Superior temporal gyrus (tissue), 1 donor: ENCODE results near the gene LARGE1.

Source experiments
- DNase-seq: peaks from one replicate; pipeline ENCODE4 v3.0.0-alpha.2; 2016; ENCODE audit errors: extremely low spot score

Gene LARGE1

DNA sequence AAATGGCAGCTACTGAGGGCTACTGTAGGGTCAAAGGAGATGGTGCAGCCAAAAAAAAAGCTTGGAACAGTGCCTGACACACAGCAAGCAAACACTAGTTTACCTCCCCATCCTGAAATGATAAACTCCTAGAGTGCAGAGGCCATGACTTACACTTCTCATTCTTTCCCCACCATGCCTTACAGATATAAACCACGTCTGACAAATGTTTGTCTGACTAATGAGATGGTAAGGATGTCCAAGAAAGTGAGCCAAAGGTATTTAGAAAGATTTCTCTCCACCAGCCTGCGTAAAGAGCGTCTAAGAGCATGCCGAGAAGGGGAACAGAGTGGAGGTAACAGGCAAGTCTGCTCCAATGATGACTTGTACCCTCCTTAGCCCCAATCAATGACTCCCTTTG lies 99.0 kb downstream of the LARGE1 start:
- no peak for DNase-seq

DNA sequence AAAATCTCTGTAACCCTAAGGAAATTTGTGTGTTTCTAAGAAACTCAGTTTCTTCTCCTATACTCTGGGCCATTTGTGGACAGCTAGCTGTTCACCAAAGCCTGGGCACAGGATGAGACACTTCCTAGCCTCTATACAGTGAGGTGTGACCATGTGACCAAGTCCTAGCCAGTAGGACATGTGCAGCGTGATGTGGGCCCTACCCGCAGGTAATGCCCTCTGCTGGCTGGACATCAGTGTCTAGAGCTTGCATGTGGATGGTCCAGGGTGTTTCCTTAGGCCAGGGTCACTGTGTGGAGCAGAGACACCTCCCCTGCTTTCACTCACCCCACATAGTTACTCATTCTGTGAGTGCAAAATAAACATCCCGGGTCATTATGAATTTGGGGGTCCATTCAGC lies 100.5 kb downstream of the LARGE1 start:
- DNase-seq = no peak

DNA sequence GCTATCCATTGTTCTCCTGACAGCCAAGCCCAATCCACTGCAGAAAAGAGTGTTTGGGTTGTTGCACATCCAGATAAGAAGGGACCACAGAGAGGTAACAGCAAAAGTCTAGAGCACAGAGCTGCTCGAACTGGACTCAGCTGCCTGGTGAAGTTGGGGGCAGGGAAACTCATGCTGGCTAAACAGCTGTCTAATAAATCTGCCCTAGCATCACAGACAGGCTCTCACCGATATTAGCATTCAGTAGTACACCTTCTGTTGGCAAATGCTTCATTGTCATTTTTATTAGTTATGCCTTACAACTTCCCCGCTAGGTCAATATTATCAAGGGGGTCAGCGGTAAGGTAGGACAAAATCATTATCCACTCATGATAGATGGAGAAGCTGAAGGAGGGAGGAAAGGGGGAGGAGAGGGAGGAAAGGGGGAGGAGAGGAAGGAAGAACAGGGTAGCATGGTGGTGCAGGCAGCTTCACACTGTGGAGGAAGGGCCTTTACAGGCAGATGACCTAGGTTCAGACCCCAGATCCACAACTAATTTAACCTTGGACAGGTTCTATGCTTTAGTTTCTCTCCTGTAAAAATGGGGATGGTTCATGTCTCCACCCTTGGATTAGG lies 102.7 kb downstream of the LARGE1 start:
- DNase-seq = no peak

DNA sequence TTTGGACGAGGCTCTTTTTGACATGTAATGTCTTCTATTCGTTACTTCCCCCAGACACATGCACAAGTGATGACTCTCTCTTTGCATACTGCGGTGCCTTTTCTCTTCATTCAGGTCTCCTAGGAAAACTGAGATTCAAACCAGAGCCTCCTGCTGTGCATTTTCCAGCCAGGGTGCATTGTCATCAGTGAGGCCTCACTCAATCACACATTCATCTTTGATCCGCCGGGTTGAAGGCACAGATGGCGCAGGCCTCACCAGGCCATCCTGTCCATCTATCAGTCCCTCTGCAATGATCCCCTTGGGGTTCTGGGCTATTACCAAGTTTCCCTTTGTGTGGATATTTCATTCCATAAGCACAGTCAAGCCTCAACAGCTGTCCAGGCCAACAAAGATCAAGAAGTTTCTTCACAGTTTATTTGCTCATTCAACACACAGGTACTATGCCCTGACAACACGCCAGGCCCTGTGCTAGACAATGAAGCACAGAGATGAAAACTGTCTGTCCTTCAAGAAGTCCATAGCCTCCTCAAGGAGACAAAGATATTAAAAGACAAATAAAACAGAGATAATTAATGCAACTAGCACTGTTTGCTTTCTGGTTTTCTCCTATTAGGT lies 107.8 kb downstream of the LARGE1 start:
- no peak for DNase-seq

DNA sequence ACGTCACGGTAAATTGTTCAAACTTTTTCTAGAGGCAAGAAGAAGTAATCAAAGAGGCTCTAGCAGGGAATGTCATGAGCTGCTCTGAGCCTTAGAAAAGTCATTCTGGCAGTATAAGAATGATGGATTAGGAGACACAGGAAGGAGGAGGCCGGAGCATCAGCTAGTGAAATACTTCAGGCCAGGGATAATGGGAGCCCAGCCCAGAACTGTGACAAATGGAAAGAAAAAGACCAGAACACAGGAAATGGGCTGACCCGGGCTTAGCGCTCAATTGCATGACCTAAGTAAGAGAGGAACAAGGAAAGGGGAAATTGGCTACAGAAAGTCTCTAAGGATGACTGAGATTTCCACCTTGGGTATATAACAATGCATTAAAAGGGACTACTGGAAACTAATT lies 108.6 kb downstream of the LARGE1 start:
- DNase-seq = no peak

DNA sequence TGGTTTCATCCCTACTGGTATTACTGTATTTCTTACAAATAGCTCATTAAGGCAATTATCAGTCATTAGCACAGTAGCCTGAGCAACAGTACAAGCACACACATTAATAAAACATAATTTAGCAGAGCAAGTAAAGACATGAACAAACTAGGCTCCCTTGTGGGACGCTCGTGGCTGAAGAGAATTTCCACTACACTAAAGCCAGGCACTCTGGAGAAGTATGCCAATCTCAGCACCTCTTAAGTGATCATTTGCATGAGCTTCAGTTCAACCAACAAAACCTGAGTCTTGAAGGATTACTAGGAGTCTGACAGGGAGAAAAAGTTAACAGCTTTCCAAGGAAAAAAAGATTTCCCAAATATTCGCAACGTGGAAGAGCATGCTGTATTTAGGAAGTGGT lies 109.1 kb downstream of the LARGE1 start:
- no peak for DNase-seq

DNA sequence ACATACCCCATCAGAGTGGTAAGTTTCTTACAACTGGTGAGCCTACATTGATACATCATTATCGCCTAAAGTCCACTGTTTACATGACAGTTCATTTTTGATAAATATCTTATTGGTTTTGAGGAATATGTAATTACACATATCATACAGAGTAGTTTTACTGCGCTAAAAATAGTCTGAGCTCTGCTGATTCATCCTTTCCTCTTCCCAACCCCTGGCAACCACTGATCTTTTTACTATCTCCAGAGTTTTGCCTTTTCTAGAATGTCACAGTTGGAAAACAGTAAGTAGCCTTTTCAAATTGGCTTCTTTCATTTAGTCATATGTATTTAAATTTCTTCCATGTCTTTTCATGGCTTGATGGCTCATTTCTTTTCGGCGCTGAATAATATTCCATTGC lies 112.8 kb downstream of the LARGE1 start:
- DNase-seq = no peak

DNA sequence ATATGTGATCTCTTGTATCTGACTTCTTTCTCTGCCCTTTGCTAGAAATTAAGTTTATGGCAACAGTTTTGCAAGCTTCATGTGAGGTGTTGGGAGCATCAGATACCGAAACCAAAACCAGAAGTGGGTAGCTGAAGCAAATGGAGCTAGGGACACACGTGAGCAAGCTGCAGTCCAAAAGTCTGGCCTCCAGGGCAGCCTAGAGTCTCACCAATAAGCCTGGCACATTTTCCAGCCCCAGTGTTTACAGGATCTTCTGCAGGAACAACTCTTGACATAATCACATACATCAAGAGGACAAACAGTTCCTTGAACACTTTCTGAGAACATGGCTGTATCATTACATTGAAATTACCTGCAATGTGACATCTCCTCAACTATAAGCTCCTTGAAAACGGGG lies 114.1 kb downstream of the LARGE1 start:
- DNase-seq = no peak

DNA sequence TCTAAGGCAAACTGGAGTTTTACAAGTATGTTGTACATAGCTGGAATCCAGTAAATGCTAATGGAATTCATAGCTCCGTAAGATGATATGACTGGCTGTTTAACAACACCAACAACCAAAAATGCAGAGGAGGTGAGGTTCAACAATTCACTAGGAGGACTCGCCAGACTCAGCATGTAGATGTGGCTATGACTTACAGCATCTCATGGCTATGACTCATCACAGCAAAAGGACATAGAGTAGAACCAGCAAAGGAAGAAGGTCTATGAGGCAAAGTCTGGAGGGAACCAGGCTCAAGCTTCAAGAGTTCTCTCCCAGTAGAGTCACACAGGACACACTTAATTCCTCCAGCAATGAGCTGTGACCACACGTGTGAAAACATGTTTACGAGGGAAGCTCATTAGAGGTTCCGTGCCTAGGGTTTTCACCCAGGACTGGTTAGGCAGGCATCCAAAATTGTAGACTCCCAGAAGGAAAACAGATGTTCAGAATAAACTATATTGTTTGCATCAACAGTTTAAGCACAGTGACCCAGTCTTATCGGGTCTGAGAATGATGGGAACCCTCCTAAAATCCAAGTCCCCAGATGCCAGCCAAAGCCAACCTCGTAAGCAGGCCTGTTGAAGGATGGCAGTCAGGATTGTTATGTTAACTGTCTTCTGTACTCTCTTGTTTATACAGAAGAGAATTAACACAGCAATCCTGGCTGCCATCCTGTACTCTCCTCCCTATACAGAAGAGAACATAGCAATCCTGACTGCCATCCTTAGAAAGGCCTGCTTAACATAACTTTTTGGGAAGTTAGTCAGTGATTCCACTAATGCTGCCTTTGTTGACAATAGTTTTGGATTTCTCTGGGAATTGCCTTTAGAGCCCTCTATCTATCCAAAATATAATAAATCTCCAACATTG lies 116.6 kb downstream of the LARGE1 start:
- DNase-seq = peak; percentile 50

DNA sequence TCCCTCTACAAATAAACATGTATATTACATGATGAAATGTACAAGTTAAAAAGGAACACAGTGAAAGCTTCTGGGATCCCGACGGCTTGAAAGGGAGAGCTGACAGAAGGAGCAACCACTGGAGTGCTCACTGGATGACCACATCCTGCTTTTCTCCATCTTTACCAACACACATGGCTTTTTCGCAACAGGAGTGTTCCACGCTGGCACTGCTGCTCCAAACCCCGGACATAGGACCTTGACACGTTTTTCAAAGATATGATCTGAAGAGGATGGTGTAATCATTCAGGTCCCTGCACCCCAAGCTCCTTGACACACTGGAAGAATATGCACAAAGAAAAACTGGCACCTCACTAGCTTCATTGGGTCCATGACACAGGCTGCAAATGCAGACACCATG lies 121.9 kb downstream of the LARGE1 start:
- no peak for DNase-seq

DNA sequence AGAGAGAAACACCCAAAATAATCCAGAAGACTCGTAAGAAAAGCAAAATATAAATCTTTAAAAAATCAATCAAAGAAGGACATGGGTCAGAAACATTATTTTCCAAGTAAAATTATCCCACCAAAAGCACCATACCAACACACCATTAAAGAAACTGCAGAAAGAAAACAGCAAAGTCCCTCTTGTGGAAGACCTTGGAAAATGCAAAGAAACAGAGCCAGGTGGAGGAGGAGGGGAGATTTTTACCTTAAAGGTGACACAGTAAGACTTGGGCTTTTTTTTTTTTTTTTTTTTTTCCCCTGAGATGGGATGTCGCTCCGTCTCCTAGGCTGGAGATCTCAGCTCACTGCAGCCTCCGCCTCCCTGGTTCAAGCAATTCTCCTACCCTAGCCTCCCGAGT lies 123.8 kb downstream of the LARGE1 start:
- DNase-seq = no peak

DNA sequence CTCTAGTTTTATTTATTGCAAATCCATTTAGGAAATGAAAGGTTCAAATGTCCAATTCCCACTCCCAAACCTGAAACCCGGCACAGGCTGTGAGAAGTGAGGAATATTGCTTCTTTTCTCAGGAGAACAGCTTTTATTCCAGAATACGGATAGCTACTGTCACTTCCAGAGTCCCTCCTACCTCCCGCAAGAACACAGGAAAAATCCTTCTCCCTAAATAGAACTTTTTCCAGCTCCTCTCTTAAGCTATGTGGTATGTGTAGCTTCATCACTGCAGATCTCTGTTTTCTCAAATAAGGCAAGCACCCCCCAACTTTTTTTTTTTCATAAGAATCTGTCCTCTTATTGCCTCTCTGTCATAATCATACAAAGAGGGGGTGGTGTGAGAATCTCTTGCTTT lies 126.8 kb downstream of the LARGE1 start:
- DNase-seq = peak; percentile 53

DNA sequence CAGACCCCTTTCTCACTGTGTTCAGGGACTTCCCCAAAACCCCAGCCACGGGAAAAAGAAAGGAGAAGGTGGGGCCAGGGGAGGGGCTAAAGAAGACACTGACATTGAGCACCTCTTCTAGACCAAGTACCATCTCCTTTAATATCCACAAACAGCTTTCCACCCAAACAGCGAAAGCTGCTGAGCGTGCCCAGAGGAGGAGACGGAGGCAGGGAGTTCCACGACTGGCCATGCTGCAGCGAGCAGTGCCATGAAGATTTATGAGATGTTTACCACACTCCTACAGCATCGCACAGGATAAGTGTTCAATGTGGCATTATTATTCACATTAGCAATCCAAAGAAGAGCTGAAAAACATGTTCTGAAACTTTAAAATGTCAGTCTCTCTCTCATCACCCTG lies 127.4 kb downstream of the LARGE1 start:
- DNase-seq = no peak

DNA sequence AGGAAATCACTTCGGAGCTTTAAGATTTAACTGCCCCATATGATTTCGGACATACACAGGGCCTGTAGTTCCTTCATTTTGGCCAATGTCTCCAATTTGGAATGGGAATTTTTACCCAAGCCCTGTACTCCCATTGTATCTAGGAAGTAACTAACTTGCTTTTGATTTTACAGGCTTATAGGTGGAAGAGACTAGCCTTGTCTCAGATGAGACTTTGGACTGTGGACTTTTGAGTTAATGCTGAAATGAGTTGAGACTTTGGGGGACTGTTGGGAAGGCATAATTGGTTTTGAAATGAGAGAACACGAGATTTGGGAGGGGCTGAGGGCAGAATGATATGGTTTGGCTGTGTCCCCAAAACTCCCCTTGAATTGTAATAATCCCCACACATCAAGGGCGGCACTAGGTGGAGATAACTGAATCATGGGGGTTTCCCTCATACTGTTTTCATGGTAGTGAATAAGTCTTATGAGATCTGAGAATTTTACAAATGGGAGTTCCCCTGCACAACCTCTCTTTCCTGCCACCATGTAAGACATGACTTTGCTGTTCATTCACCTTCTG lies 130.5 kb downstream of the LARGE1 start:
- DNase-seq = no peak

DNA sequence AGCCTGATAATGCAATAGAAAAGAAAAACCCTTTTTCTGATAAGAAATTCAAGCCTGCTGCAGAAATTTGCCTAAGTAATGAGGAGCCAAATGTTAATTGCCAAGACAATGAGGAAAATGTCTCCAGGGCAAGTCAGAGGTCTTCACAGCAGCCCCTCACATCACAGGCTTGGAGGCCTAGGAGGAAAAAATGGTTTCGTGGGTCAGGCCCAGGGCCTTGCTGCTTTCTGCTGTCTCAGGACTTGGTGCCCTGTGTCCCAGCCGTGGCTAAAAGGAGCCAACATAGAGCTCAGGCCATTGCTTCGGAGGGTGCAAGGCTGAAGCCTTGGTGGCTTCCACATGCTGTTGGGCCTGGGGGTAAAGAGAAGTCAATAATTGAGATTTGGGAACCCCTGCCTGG lies 131.3 kb downstream of the LARGE1 start:
- no peak for DNase-seq

DNA sequence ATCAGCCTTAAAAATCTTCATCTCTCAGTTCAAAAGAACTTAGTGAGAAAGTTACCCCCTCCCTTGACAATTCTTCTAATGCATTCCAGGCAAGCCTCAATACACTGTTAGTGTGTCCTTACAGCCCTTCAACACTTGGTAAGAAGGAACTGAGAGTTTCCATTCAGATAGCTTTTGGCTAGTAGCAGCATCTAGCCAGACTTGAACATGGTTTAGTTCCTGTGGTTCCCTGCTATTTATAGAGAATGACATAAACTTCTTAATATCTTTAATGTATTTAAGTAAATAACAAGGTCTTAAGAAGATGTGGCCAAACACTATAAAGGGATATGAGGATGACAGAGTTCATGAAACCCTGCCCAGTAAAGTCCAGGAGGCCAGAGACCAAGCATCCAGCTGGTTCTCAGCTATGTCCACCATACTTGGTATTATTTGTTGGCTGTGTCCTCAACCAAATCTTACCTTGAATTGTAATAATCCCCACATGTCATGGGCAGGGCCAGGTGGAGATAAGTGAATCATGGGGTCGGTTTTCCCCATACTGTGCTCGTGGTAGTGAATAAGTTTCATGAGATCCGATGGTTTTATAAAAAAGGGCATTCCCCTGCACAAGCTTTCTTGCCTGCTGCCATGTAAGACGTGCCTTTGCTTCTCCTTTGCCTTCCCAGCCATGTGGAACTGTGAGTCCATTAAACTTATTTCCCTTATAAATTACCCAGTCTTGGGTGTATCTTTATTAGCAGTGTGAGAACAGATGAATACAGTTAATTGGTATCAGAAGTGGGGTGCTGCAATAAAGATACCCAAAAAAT lies 132.4 kb downstream of the LARGE1 start:
- no peak for DNase-seq

DNA sequence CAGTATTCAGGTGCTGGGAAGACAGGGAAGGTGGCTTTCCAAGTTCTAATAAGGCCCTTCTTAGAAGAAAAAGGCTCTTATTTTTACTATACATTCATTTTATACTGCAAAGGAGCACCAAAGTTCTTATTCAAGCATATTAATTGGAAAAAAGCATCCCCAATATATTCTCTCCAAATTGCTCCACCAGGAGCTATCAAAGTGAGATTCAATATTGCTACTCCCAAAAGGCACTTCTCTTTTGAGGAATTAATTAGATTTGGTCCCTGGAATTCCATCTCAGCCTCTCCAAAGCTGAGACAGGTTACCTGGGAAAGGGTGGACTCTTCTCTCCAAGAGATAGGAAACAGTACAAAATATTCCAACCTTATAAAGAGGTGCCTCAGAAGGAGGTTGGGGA lies 134.1 kb downstream of the LARGE1 start:
- DNase-seq = no peak

DNA sequence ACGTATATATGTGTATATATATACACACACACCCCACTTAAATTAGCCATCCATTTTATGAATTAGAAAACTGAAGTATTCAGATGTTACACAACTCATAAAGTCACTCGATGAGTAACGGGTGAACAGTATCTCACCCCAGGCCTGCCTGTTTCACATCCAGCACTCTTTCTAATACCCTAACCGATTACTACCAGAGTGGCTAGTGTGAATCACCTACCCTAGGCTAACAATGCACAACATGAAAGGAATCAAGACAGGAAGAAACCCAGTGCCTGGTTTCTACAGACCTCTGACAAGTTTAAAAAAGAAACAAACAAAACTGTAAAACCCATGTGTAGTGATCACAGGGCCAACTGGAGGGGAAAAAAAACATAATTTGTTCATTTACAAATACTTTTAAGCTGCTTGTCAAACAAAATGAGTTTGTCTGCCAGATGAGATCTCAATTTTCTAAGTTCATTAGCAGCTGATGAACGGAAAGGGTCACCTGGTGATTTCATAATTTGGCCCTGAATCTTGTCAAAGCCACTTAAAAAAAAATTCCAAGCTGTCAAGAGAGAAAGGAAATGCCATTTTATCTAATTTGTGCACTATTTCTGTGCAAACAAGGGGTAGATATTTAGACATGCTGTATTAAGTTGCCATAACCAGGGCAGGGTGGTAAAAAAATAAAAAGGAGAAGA lies 134.8 kb downstream of the LARGE1 start:
- no peak for DNase-seq

DNA sequence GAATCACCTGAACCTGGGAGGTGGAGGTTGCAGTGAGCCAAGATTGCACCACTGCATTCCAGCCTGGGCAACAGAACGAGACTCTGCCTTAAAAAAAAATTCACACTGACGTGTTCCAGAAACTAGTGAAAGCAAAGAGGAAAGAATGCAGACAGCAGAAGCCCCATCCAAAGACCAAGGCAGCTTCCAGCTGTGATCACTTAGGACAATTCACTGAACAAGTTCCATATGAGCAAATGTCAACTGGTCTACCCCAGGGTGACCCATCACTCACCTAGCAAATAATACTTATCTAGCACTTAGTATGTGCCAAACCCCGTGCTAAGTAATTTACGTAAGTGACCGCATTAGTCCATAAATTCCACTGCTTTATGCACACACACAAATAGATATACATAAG lies 138.9 kb downstream of the LARGE1 start:
- DNase-seq = no peak

DNA sequence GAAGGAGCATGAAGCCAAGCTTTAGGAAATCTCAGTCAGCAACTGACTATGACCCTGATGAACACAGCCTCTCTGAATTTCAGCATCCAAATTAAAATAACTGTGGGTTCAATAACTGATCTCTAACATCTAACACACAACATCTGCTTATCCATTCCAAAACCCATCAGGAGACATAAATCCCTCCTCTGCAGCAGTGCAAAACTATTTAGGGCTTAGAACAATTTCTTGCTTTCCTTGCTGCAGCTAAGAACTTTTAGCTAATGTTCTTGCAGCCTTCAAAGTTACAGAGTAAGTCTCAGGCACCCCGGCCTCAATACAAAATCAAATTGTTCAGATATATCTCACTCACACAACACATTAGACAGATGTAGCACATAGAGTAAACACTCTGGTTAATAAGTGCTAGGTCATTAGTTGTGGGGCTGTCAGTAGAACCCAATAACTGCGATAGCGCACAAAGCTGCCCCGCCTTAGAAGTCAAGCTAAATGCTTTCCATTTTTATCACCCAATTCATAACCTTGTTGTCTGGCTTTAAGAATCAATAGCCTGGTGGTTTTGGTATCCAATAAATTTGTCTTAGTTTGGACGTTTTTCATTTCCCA lies 139.6 kb downstream of the LARGE1 start:
- no peak for DNase-seq

DNA sequence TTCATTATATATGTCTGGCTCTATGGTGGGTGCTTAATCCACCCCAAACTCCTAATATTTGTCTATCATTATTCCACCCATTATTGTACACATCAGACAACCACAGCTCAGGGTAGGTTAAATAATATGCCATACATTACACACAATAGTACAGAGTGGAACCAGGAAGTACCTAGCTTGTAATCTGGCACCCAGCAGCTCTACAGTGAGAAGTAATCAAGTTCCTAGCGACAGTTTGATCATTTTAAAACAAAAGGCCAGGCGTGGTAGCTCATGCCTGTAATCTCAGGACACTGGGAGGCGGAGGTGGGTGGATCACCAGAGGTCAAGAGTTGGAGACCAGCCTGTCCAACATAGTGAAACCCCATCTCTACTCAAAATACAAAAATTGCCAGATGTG lies 141.0 kb downstream of the LARGE1 start:
- DNase-seq = no peak
